Measurements from ENCODE around the gene DOCK11.

DNA sequence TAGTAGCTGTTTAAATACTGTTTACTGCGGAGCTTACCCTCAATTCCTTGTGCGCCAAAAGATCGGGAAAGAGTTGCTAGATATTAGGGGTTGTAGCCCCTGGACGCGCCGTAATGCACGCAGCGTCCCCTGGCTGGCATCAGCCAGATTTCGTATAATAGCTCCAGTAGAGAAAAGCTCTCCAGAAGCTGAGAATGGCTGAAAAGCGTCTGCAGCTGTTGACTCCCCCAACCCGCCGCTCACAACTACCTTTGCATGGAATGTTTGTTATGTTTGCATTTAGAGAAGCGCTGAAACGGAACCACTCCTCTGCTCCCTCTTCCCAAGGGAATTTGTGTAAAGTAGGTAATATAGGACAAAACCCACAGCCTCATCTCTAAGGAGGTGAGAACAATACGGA, 3.7 kb downstream of the DOCK11 start:
- TF ChIP-seq, protein P1, sequence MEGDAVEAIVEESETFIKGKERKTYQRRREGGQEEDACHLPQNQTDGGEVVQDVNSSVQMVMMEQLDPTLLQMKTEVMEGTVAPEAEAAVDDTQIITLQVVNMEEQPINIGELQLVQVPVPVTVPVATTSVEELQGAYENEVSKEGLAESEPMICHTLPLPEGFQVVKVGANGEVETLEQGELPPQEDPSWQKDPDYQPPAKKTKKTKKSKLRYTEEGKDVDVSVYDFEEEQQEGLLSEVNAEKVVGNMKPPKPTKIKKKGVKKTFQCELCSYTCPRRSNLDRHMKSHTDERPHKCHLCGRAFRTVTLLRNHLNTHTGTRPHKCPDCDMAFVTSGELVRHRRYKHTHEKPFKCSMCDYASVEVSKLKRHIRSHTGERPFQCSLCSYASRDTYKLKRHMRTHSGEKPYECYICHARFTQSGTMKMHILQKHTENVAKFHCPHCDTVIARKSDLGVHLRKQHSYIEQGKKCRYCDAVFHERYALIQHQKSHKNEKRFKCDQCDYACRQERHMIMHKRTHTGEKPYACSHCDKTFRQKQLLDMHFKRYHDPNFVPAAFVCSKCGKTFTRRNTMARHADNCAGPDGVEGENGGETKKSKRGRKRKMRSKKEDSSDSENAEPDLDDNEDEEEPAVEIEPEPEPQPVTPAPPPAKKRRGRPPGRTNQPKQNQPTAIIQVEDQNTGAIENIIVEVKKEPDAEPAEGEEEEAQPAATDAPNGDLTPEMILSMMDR (IDR thresholded peaks at IDR 0.05) = no peak
- TF ChIP-seq POLR2A (IDR thresholded peaks at IDR 0.05) = no peak
- no peak for TF ChIP-seq EP300 (IDR thresholded peaks at IDR 0.05; ENCODE audit: low read depth)
